DND-41 (cell line): ENCODE results near the gene OCIAD1.

ENCODE experiments used
- ATAC-seq: fragments of 200-7000 bp; cut with Tn5 transposase; 3 replicates; pipeline ENCODE4 v1.9.1; 2021; ENCODE audit warnings: low read depth; ENCODE audit not compliant: insufficient read depth
- DNase-seq: peaks from one replicate; pipeline ENCODE4 v3.0.0-alpha.2; 2020
- H2AFZ ChIP-seq: 2 replicates; pipeline ENCODE4 v1.6.0; 2012; ENCODE audit warnings: low read depth, low read length
- H3K27ac ChIP-seq: 2 replicates; pipeline ENCODE4 v1.5.1; 2012; ENCODE audit warnings: low read length, inconsistent platforms
- H3K27me3 ChIP-seq: fragments of 200-600 bp; sonication (generic); 2 replicates; pipeline ENCODE4 v1.6.0; 2012; ENCODE audit warnings: low read length, mild to moderate bottlenecking, inconsistent platforms; ENCODE audit not compliant: insufficient read depth, poor library complexity
- H3K36me3 ChIP-seq: 2 replicates; pipeline ENCODE4 v1.5.1; 2012; ENCODE audit warnings: low read length, inconsistent platforms; ENCODE audit not compliant: insufficient read depth
- H3K4me1 ChIP-seq: 2 replicates; pipeline ENCODE4 v1.5.1; 2012; ENCODE audit warnings: mild to moderate bottlenecking, low read length; ENCODE audit not compliant: insufficient read depth
- H3K4me2 ChIP-seq: 2 replicates; pipeline ENCODE4 v1.6.0; 2012; ENCODE audit warnings: mild to moderate bottlenecking, moderate library complexity, low read length, inconsistent platforms; ENCODE audit not compliant: insufficient read depth
- H3K4me3 ChIP-seq, 2 experiments: fragments of 200-600 bp in 1 of 2; shearing (Covaris generic) in 1 of 2; 2 replicates each; pipeline ENCODE4 v1.5.1; 2012 to 2016; ENCODE audit warnings: inconsistent platforms in 2 of 2, low read length in 2 of 2, mild to moderate bottlenecking in 2 of 2, low read depth in 1 of 2, moderate library complexity in 1 of 2
- H3K79me2 ChIP-seq: 2 replicates; pipeline ENCODE4 v1.6.0; 2012; ENCODE audit warnings: low read length, inconsistent platforms; ENCODE audit not compliant: insufficient read depth
- H3K9ac ChIP-seq: 2 replicates; pipeline ENCODE4 v1.6.0; 2012; ENCODE audit warnings: low read depth, mild to moderate bottlenecking, inconsistent platforms, low read length, moderate library complexity
- H3K9me3 ChIP-seq: 2 replicates; pipeline ENCODE4 v1.5.1; 2012; ENCODE audit warnings: low read length, moderate library complexity, mild to moderate bottlenecking, inconsistent platforms; ENCODE audit not compliant: insufficient read depth, severe bottlenecking
- H4K20me1 ChIP-seq: 2 replicates; pipeline ENCODE4 v1.6.0; 2012; ENCODE audit warnings: low read length; ENCODE audit not compliant: insufficient read depth
- CTCF ChIP-seq: IDR thresholded peaks from 2 replicates; pipeline ENCODE4 v1.5.1; 2012; ENCODE audit warnings: borderline replicate concordance, low read length, moderate library complexity, mild to moderate bottlenecking; ENCODE audit not compliant: poor library complexity, severe bottlenecking; ENCODE audit errors: extremely low read depth
- EZH2 ChIP-seq: IDR thresholded peaks from 3 replicates; pipeline ENCODE4 v1.6.1; 2012; ENCODE audit warnings: borderline replicate concordance, low read depth, mild to moderate bottlenecking, moderate library complexity, low read length, inconsistent platforms; ENCODE audit not compliant: severe bottlenecking

The OCIAD1 gene

GRCh38 chr4:48858130-48858529, 27.2 kb downstream of the OCIAD1 start:
- Histone ChIP-seq H3K36me3 (peaks cover 69% of the 10 kb centered on the region), H3K4me3 (no peak overlapping the region), H3K27ac (no peak overlapping the region), H4K20me1 (no peaks in the 10 kb centered on the region), H3K4me1 (no peaks in the 10 kb centered on the region), H3K9me3 (no peaks in the 10 kb centered on the region), H3K27me3 (no peaks in the 10 kb centered on the region), H3K4me2 (no peak overlapping the region), H3K79me2 (no peaks in the 10 kb centered on the region), H3K9ac (no peak overlapping the region), H2AFZ (no peak overlapping the region)
- ATAC-seq (no peak), DNase-seq (no peak)
- TF ChIP-seq EZH2, result no peak
- TF ChIP-seq CTCF, result no peak

- no peaks in the 10 kb centered on the region for H3K79me2 ChIP-seq
- DNase-seq (no peak), ATAC-seq (peak; percentile 17; the same call in 1 of the 3 replicates)
- no peaks in the 10 kb centered on the region for H3K9me3 ChIP-seq
- H2AFZ ChIP-seq, result no peak overlapping the region
- no peak for TF ChIP-seq EZH2
- no peak for TF ChIP-seq CTCF
- H3K9ac ChIP-seq, result no peak overlapping the region
- no peak overlapping the region for H3K4me2 ChIP-seq
- H3K27me3 ChIP-seq, result no peaks in the 10 kb centered on the region
- no peaks in the 10 kb centered on the region for H4K20me1 ChIP-seq
- no peak overlapping the region for H3K4me3 ChIP-seq
- H3K4me1 ChIP-seq, result no peaks in the 10 kb centered on the region
- no peak overlapping the region for H3K27ac ChIP-seq
- peaks cover 34% of the 10 kb centered on the region for H3K36me3 ChIP-seq
Measured at GRCh38 chr4:48862038-48862437, 31.1 kb downstream of the OCIAD1 start.

- no peak overlapping the region for H3K4me3 ChIP-seq
Measured at GRCh38 chr4:48862661-48863060, 31.8 kb downstream of the OCIAD1 start.

More at GRCh38 chr4:48862661-48863060, 31.8 kb downstream of the OCIAD1 start:
- H4K20me1 ChIP-seq, result no peaks in the 10 kb centered on the region
- H2AFZ ChIP-seq, result no peak overlapping the region
- no peak overlapping the region for H3K4me2 ChIP-seq
- H3K9me3 ChIP-seq, result no peaks in the 10 kb centered on the region
- no peaks in the 10 kb centered on the region for H3K4me1 ChIP-seq
- no peak for DNase-seq
- ATAC-seq, result peak; percentile 22; the same call in 1 of the 3 replicates
- TF ChIP-seq EZH2, result no peak
- no peak for TF ChIP-seq CTCF
- H3K27me3 ChIP-seq, result no peaks in the 10 kb centered on the region
- H3K79me2 ChIP-seq, result no peaks in the 10 kb centered on the region
- H3K27ac ChIP-seq, result no peak overlapping the region
- no peak overlapping the region for H3K9ac ChIP-seq
- H3K36me3 ChIP-seq, result peaks cover 30% of the 10 kb centered on the region
